Right forelimb (tissue), 1 donor: ENCODE measurements around the gene DQX1.
"Not testable (repeated sequence)": the region's sequence is repeated elsewhere in the genome, so short reads cannot be mapped to it uniquely, and the experiment has no call there.

Source experiments
- DNase-seq: peaks from one replicate; pipeline ENCODE4 v3.0.0-alpha.2; 2018

The DQX1 gene

DNA sequence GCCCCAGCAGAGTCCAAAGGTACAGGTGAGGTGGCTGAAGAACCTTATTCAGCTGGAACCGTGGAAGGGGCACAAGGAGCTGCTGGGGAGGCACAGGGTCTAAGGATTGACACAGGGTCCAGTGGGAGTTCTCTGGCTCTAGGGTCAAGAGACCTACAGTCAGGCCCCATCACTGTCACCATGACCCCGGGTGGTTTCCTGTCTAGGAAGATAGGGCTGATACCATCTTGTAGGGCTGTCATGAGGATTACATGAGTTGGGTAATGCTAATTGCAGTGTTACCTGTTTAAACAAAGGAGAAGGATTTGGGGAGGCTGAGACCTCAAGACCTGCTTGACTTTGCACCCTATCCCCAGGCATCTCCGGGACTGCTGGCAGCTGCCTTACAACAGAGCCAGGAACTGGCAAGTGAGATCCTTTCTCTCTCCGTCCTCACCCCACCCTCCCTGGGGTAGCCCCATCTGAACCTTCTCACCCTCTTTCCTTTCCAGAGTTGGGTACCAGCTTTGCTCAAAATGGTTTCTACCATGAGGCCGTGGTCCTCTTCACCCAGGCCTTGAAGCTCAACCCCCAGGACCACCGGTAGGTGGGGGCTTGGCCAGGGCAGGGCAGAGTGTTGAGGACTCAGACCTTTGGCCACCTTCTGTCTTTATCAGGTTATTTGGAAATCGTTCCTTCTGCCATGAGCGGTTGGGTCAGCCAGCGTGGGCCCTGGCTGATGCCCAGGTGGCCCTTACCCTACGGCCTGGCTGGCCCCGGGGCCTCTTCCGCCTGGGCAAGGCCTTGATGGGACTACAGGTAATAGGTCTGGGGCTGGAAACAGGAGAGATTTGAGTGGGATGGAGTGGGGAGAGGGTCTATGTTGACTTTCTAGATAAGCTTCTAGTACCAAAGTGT lies 34.1 kb downstream of the DQX1 start:
- no peak for DNase-seq

- no peak for DNase-seq
Observed at GRCh38 chr2:74489906-74490305, 36.1 kb downstream of the DQX1 start.

GRCh38 chr2:74488643-74489481 lies 37.2 kb downstream of the DQX1 start:
- DNase-seq, result no peak

DNA sequence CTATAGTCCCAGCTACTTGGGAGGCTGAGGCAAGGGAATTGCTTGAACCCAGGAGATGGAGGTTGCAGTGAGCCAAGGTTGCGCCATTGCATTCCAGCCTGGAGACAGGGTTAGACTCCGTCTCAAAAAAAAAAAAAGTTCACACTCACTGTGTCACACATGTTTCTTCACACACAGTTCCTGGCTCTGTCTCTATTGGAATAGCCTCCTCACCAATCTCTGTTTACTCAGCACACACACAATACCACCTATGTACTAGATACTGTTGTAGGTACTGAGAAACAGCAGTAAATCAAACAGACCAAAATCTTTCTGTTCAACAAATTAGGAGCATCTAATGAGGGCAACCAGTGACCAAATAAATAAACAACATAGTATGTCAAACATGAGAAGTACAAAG lies 39.9 kb downstream of the DQX1 start:
- DNase-seq, result no peak

DNA sequence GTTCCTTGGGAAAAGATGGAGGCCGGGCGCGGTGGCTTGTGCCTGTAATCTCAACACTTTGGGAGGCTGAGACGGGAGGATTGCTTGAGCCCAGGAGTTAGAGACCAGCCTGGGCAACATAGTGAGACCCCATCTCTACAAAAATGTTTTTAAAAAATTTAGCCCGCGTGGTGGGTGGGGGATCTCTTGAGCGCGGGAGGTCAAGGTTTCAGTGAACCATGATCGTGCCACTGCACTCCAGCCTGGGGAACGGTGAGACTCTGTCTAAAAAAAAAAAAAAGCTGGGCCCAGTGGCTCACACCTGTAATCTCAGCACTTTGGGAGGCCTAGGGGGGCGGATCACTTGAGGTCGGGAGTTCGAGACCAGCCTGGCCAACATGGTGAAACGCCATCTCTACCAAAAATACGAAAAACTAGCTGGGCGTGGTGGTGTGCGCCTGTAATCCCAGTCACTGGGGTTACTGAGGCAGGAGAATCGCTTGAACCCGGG lies 42.3 kb downstream of the DQX1 start:
- DNase-seq, result not testable (repeated sequence)

GRCh38 chr2:74482801-74483674 lies 43.0 kb downstream of the DQX1 start, which contains the start of the genes CCDC142 and TTC31:
Gene CCDC142 (minus strand): TSS chr2:74482998. CDS start chr2:74482837, 161 bp downstream.
Gene TTC31 (plus strand): TSS chr2:74483081. CDS start chr2:74483096, 15 bp downstream.
- peak; percentile 96 for DNase-seq

- no peak for DNase-seq
Observed at GRCh38 chr2:74481961-74482800, 43.9 kb downstream of the DQX1 start.

- DNase-seq, result no peak
Observed at GRCh38 chr2:74481431-74481830, 44.6 kb downstream of the DQX1 start.

DNA sequence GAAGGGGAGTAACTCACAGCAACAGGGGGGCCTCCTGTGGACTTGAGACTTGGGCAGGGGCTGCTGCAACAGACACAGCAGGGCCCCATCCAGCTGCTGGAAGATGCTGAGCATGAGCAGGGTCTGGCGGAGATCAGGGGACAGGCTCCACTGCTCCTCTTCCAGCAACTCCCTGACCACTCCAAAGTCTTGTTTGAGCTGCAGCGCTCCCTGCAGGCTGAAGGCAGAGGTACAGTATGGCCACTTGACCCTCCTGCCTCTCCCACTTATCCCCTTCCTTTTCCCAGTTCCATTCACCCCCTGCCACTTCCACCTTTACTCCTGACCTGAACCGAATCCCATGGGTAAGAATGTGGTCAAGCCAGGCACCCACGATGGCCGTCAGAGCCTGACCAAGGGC lies 51.1 kb downstream of the DQX1 start:
- no peak for DNase-seq

DNA sequence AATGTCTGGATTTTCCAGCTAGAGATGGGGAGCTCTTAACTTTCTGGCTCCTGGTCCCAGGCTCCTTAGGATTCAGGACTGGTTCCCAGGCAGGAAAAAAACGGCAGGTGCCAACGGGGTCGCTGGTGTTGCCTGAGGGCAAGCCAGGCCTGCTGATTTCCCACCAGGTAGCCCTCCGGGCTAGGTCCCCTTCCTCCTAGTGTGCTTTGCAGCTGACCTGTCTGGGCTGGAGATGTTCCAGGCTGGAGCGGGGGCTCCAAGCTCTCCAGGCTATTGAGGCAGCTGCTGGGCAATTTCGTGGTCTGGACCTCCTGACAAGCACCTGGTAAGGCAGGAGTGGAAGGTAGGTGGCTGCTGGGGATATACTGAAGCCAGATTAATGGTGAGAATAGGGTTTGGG lies 51.5 kb downstream of the DQX1 start:
- no peak for DNase-seq

- no peak for DNase-seq
Observed at GRCh38 chr2:74472945-74473258, 53.1 kb downstream of the DQX1 start.

- DNase-seq, result peak; percentile 98
Observed at GRCh38 chr2:74472086-74472944, 53.7 kb downstream of the DQX1 start, which contains the start of gene MRPL53. Gene MRPL53 (minus strand): TSS chr2:74472680. CDS start chr2:74472660, 20 bp downstream.

GRCh38 chr2:74471332-74472065 lies 54.5 kb downstream of the DQX1 start:
- no peak for DNase-seq

GRCh38 chr2:74470742-74471141 lies 55.3 kb downstream of the DQX1 start:
- not testable (repeated sequence) for DNase-seq
